Heart right ventricle (tissue), 16 donors: ENCODE data around the gene ZMYND15. TPM values are rescaled to one million over a fixed set of nuclear protein-coding genes. Genes with fewer than 3 reads are reported as not detected.

Source experiments
- ATAC-seq, 8 donors: fragments of 200-7000 bp; cut with Tn5 transposase; one replicate each; pipeline ENCODE4 v1.9.1; 2020; ENCODE audit warnings: mild to moderate bottlenecking in 8 of 8, moderate library complexity in 8 of 8, moderate number of reproducible peaks in 1 of 8
- DNase-seq, 2 donors: peaks; one replicate each; pipeline ENCODE4 v3.0.0-alpha.2; 2020
- H3K27ac ChIP-seq, 10 donors: fragments of 200-600 bp; sonication (generic) in 2 of 10; one replicate each; pipeline versions ENCODE4 v1.5.0 to v1.8.0; 2020 to 2022; ENCODE audit warnings: mild to moderate bottlenecking in 3 of 10
- H3K27me3 ChIP-seq, 7 donors: fragments of 200-600 bp; one replicate each; pipeline ENCODE4 v1.8.0; 2021 to 2022; ENCODE audit warnings: mild to moderate bottlenecking in 2 of 7
- H3K36me3 ChIP-seq, 9 donors: fragments of 200-600 bp; sonication (generic) in 1 of 9; one replicate each; pipeline versions ENCODE4 v1.5.0 to v1.8.0; 2020 to 2022; ENCODE audit warnings: mild to moderate bottlenecking in 2 of 9
- H3K4me1 ChIP-seq, 9 donors: fragments of 200-600 bp; sonication (generic) in 1 of 9; one replicate each; pipeline versions ENCODE4 v1.5.0 to v1.8.0; 2020 to 2022; ENCODE audit warnings: mild to moderate bottlenecking in 4 of 9
- H3K4me3 ChIP-seq, 10 donors: fragments of 200-600 bp; sonication (generic) in 2 of 10; one replicate each; pipeline versions ENCODE4 v1.5.0 to v1.8.0; 2020 to 2022; ENCODE audit warnings: mild to moderate bottlenecking in 7 of 10, moderate library complexity in 2 of 10
- H3K9me3 ChIP-seq, 11 donors: fragments of 200-600 bp in 10 of 11; sonication (generic) in 2 of 11; one replicate each; pipeline versions ENCODE4 v1.5.0 to v1.8.0; 2013 to 2022; ENCODE audit warnings: mild to moderate bottlenecking in 2 of 11, control low read depth in 1 of 11, moderate library complexity in 1 of 11
- CTCF ChIP-seq, 9 donors: fragments of 200-600 bp; sonication (generic) in 2 of 9; IDR thresholded peaks; one replicate each; pipeline versions ENCODE4 v1.5.0 to v1.8.0; 2021 to 2022; ENCODE audit warnings: antibody characterized with exemption in 9 of 9, mild to moderate bottlenecking in 5 of 9, moderate library complexity in 1 of 9
- WGBS, 2 donors: extraction: QIAGEN DNeasy Blood & Tissue Kit; methylation state at CpG; one replicate each; pipeline ENCODE4 v1.1.7; 2013; ENCODE audit warnings: inconsistent platforms in 1 of 2; 5-methylcytosine and 5-hydroxymethylcytosine counted together
- intact Hi-C, 10 donors: fragments of 100-400 bp; cut with DNase I; formaldehyde crosslinking; loops; one replicate each; pipeline versions ENCODE4 v1.11.1 to v1.14.2; 2022
- polyA plus RNA-seq, 2 donors: library from polyadenylated mRNA; stranded (reverse); fragments of 200-250 nt; gene quantifications; one replicate each; pipeline ENCODE4 v1.2.3, GENCODE V29; 2013
- total RNA-seq, 10 donors: library from RNA; stranded (reverse); fragmentation: NEBNext Ultra II Directional in 3 of 10; extraction: Animal tissue kit (Norgen Biotek cat#: 25700) in 3 of 10; gene quantifications; one replicate each; pipeline versions ENCODE4 v1.2.1 to v1.2.4, GENCODE V29; 2021 to 2023
- donor health status: Arrhythmogenic right ventricular cardiomyopathy.
- donor health status: ischemic (EF 13 %, LVEDD 7.1; RV severe dilation, severe dysfunction).
- donor health status: healthy with polysubstance abuse.
- donor health status: DM: no; HTN: yes; CAD: no.
- donor health status: DM: no; HTN: no; CAD: no.
- donor health status: ischemic (EF 25% LVEDD 6.9; RV normal size, moderate dysfunction).
- donor health status: ischemic (EF 25% LVEDD 5.7; RV mildly dilated, moderate dysfunction).
- donor health status: healthy.
- donor health status: DM: yes; HTN: yes; CAD: no.
- donor health status: Ischemic cardiomyopathy.
- donor health status: ischemic (EF 35%, LVEDD 5.7; RV mildly dilated, moderate dysfunction).
- donor health status: nonischemic (EF 11% LVEDD 7.7; RV severe dilation, severe dysfunction).
- donor health status: DM: yes; HTN: yes; CAD: no.
- donor health status: PGD.
- donor health status: ischemic (EF 29% LVEDD 5.4; RV normal size, mild dysfunction).
- donor health status: nonischemic (EF 23%, LVEDD 6.1; RV moderate dilation, normal function).

ZMYND15 gene
- total and polyA plus RNA-seq, 12 donors: 0.15 to 2.1 (median 0.32) TPM; not detected in 1

GRCh38 chr17:4782652-4783051 lies 43.0 kb downstream of the ZMYND15 start:
- DNase-seq (peak in 1 of 2 donors; percentile 29), ATAC-seq (no peak)
- Histone ChIP-seq H3K4me3 (no peak overlapping the region), H3K9me3 (no peaks in the 10 kb centered on the region), H3K36me3 (no peaks in the 10 kb centered on the region), H3K4me1 (peaks cover 16 to 29% (median 27%) of the 10 kb centered on the region in 9 donors), H3K27ac (no peak overlapping the region), H3K27me3 (peaks cover 0 to 87% (median 66%) of the 10 kb centered on the region in 7 donors)
- 26 to 30% methylated on average over 28 of the region's 28 CpGs for WGBS, 2 donors
- TF ChIP-seq CTCF (IDR thresholded peaks at IDR 0.05): no peak
- intact Hi-C loops: loop anchor here in 3 of 10 donors (5.0 to 10.0 kb wide), 2 partner anchors 40 to 48 kb away; partner anchors contain the start of genes CXCL16 (in 2 of the 3), MED11 (in 2 of the 3) and ZMYND15 (in 2 of the 3)

DNA sequence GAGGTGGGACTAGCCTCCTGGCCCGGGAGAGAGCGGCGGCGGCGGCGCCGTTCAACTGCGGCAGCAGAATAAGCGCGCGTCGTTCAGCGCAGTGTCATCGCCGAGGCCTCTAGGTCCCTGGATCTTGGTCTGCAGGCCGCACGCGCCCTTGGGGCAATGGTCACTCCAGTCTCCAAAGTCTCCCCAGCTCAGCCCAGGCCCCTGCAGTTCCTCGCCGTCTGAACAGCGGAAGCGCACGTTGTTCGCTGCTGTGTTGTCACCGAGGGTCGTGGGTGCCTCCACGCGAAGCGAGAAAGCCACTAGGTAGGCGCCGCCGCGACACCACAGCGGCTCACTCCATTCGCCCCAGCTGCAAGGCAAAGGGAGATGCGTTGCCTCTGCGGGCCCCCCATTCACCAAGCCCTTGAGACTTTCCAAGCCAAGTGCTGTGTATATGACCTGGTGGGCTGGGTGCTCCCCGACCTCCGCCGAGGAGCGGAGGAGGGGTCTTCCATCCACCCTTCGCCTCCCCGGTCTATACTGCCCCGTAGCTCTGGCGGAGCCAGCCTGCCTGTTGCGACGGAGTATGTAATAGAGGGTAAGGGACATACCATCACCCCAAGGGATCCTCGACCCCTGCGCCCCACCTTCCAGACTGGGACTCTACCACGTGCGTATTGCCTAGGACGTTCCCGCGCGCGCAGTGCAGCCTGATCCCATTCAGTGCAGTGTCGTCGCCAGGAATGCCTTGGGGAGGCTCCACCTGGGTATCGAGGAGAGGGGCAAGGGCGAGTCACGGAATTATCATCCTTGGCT lies 45.9 kb downstream of the ZMYND15 start:
- Histone ChIP-seq H3K36me3 (no peaks in the 10 kb centered on the region), H3K27ac (peak overlapping the region in 4 of 10 donors; percentile 41 to 50 (median 43)), H3K4me1 (peaks cover 16 to 46% (median 44%) of the 10 kb centered on the region in 9 donors), H3K4me3 (peak overlapping the region in 9 of 10 donors; percentile 23 to 55 (median 40)), H3K27me3 (peaks cover 0 to 85% (median 54%) of the 10 kb centered on the region in 7 donors), H3K9me3 (no peaks in the 10 kb centered on the region)
- no peak for TF ChIP-seq CTCF (IDR thresholded peaks at IDR 0.05)
- ATAC-seq (no peak), DNase-seq (no peak)
- WGBS, 2 donors: 9 to 11% methylated on average over 61 of the region's 61 CpGs
- intact Hi-C loops: loop anchor here in 9 of 10 donors (2.0 to 10.0 kb wide), 7 partner anchors 43 to 117 kb away; partner anchors contain the start of genes MED11 (in 6 of the 9), ARRB2 (in 2 of the 9), CXCL16 (in 2 of the 9) and ZMYND15 (in 2 of the 9)

DNA sequence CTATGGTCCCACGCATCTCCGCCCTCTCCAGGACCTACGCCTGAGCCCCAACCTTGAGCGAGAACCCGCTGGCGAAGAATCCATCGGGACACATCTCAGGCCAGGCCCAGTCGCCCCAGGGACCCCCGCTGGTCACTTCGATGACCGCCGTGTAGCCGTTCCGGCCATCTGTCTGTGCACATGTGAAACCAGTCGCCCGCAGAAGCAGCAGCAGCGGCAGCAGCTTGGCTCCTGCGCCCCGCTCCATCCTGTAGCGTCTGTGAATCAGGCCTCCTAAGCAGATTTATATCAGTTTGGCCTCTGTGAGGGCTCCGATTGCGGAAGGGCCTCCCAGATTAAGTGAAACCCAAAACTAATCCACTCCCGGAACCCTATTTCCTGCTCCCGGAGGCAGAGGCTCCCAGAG lies 46.5 kb downstream of the ZMYND15 start, which contains the start of gene VMO1:
VMO1 (minus strand) TSS at position 259 of the 406 bp plus-strand sequence; CDS start at position 247, 12 bp downstream.
- intact Hi-C loops: loop anchor here in 9 of 10 donors (2.0 to 10.0 kb wide), 7 partner anchors 44 to 116 kb away; partner anchors contain the start of genes MED11 (in 6 of the 9), ARRB2 (in 2 of the 9), CXCL16 (in 2 of the 9) and ZMYND15 (in 2 of the 9)
- H3K27me3 ChIP-seq: peaks cover 0 to 79% (median 48%) of the 10 kb centered on the region in 7 donors
- no peaks in the 10 kb centered on the region for H3K9me3 ChIP-seq
- ATAC-seq (peak in 4 of 8 donors; percentile 12 to 24 (median 18)), DNase-seq (peak in 1 of 2 donors; percentile 32)
- TF ChIP-seq CTCF (IDR thresholded peaks at IDR 0.05): no peak
- H3K4me3 ChIP-seq: peak within 1 kb of the TSS in 9 of 10 donors; percentile 23 to 55 (median 40)
- peak within 1 kb of the TSS in 5 of 10 donors; percentile 10 to 50 (median 42) for H3K27ac ChIP-seq
- no peaks in the 10 kb centered on the region for H3K36me3 ChIP-seq
- peaks cover 16 to 50% (median 44%) of the 10 kb centered on the region in 9 donors for H3K4me1 ChIP-seq
- WGBS, 2 donors: 3 to 5% methylated on average over 24 of the region's 24 CpGs

DNA sequence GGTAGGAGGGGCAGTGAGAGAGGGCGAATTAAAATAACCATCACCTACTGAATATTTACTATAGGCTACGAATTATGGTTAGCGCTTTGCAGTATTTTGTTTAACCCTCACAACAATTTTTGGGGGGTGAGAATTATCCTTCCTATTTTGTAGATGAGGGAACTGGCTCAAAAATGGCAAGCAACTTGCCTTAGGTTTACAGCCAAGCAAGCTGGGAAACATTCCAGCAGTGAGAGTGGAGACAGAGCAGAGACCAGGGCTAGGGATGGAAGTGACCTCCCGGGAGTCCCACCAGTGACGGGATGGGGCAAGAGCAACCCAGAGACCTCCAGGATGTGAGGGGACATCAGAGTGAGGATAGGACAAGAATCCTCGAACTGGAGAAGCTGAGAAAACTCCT lies 46.9 kb downstream of the ZMYND15 start:
- peaks cover 16 to 50% (median 44%) of the 10 kb centered on the region in 9 donors for H3K4me1 ChIP-seq
- H3K27me3 ChIP-seq: peaks cover 0 to 75% (median 44%) of the 10 kb centered on the region in 7 donors
- no peak for TF ChIP-seq CTCF (IDR thresholded peaks at IDR 0.05)
- H3K27ac ChIP-seq: peak overlapping the region in 5 of 10 donors; percentile 10 to 50 (median 42)
- intact Hi-C loops: loop anchor here in 9 of 10 donors (2.0 to 10.0 kb wide), 7 partner anchors 44 to 116 kb away; partner anchors contain the start of genes MED11 (in 6 of the 9), ARRB2 (in 2 of the 9), CXCL16 (in 2 of the 9) and ZMYND15 (in 2 of the 9)
- no peak for ATAC-seq
- H3K4me3 ChIP-seq: peak overlapping the region in 9 of 10 donors; percentile 23 to 55 (median 40)
- no peaks in the 10 kb centered on the region for H3K9me3 ChIP-seq
- DNase-seq: peak in 1 of 2 donors; percentile 46
- WGBS, 2 donors: 5 to 8% methylated on average over 6 of the region's 6 CpGs
- H3K36me3 ChIP-seq: no peaks in the 10 kb centered on the region
